OCI-LY7 (cell line): ENCODE results near the gene FYN. TPM values are rescaled to one million over a fixed set of nuclear protein-coding genes. Genes with fewer than 3 reads are reported as not detected.

Source experiments
- BruUV-seq: library from RNA; stranded (reverse); fragments of 400-500 nt; replicated peaks from 2 replicates; lab custom pipeline; 2021; lab: Mats Ljungman, UMichigan
- CTCF ChIA-PET: fragments of 300-600 bp; sonication (Branson Sonifier 250); formaldehyde crosslinking; loops from one replicate; lab custom pipeline; 2022; ENCODE audit warnings: antibody characterized with exemption; ENCODE audit not compliant: unreplicated experiment; lab: Charles Lee
- POLR2A ChIA-PET: fragments of 300-600 bp; sonication (Branson Sonifier 250); formaldehyde crosslinking; loops from one replicate; lab custom pipeline; 2022; ENCODE audit warnings: antibody characterized with exemption; lab: Charles Lee
- DNase-seq: peaks from one replicate; pipeline ENCODE4 v3.0.0-alpha.2; 2015; ENCODE audit warnings: low spot score
- H2AFZ ChIP-seq: fragments of 200-600 bp; sonication (generic), shearing (Covaris generic); 2 replicates; pipeline ENCODE4 v1.6.1; 2014; ENCODE audit warnings: mild to moderate bottlenecking, antibody characterized with exemption, low read length, moderate library complexity
- H3K27ac ChIP-seq: fragments of 200-600 bp; sonication (generic); 2 replicates; pipeline ENCODE4 v1.5.1; 2014; ENCODE audit warnings: mixed run types, low read depth, mild to moderate bottlenecking, moderate library complexity, low read length, inconsistent platforms; ENCODE audit not compliant: poor library complexity, severe bottlenecking
- H3K36me3 ChIP-seq: fragments of 200-600 bp; sonication (generic); 2 replicates; pipeline ENCODE4 v1.6.1; 2014; ENCODE audit warnings: mild to moderate bottlenecking, antibody characterized with exemption, low read length, moderate library complexity, mixed read lengths; ENCODE audit not compliant: insufficient read depth
- H3K4me1 ChIP-seq: fragments of 200-600 bp; sonication (generic); 2 replicates; pipeline ENCODE4 v1.5.1; 2014; ENCODE audit warnings: mild to moderate bottlenecking, low read length; ENCODE audit not compliant: insufficient read depth, poor library complexity, severe bottlenecking
- H3K4me2 ChIP-seq: fragments of 200-600 bp; sonication (generic); 2 replicates; pipeline ENCODE4 v1.6.1; 2014; ENCODE audit warnings: mild to moderate bottlenecking, low read length
- H3K4me3 ChIP-seq: fragments of 200-600 bp; sonication (generic); 2 replicates; pipeline ENCODE4 v1.5.1; 2014; ENCODE audit warnings: mild to moderate bottlenecking, low read depth, low read length; ENCODE audit not compliant: poor library complexity, severe bottlenecking
- H3K79me2 ChIP-seq: fragments of 200-600 bp; sonication (generic); 2 replicates; pipeline ENCODE4 v1.6.1; 2016; ENCODE audit warnings: low read depth, mild to moderate bottlenecking, low read length, moderate library complexity, mixed read lengths; ENCODE audit not compliant: insufficient read depth
- H3K9me2 ChIP-seq: fragments of 200-600 bp; sonication (generic); 2 replicates; pipeline ENCODE4 v1.6.1; 2016; ENCODE audit warnings: mild to moderate bottlenecking, low read length, mixed read lengths; ENCODE audit not compliant: insufficient read depth
- H3K9me3 ChIP-seq: fragments of 200-600 bp; sonication (generic); 2 replicates; pipeline ENCODE4 v1.6.1; 2014; ENCODE audit warnings: mild to moderate bottlenecking, mixed run types, low read length, mixed read lengths
- H4K20me1 ChIP-seq: fragments of 200-600 bp; sonication (generic); 2 replicates; pipeline ENCODE4 v1.6.1; 2014; ENCODE audit warnings: mild to moderate bottlenecking, antibody characterized with exemption, low read length, moderate library complexity, mixed read lengths; ENCODE audit not compliant: insufficient read depth
- CTCF ChIP-seq: fragments of 200-600 bp; sonication (generic); conservative IDR thresholded peaks from 2 replicates; pipeline ENCODE4 v1.5.1; 2014; ENCODE audit warnings: mild to moderate bottlenecking, antibody characterized with exemption, low read length, moderate library complexity, mixed read lengths
- EZH2phosphoT487 ChIP-seq: fragments of 200-600 bp; sonication (generic); IDR thresholded peaks from 2 replicates; pipeline ENCODE4 v1.6.1; 2018; ENCODE audit warnings: low read depth, borderline replicate concordance, mild to moderate bottlenecking, mixed run types, antibody characterized with exemption, low read length, moderate library complexity, mixed read lengths
- intact Hi-C: fragments of 100-400 bp; cut with micrococcal nuclease; formaldehyde crosslinking; loops from one replicate; pipeline ENCODE4 v1.10.0; 2022; ENCODE audit not compliant: unreplicated experiment
- total RNA-seq, 2 experiments: library from RNA; depleted of rRNA in 1 of 2; stranded (reverse); fragments of >200 nt in 1 of 2; shearing (Covaris generic) in 1 of 2; gene quantifications; 2 replicates each; pipeline ENCODE4 v1.2.3, GENCODE V29; 2014 to 2022

Gene FYN
- total RNA-seq, 2 experiments from 2014 or later, result 57.3 to 92.9 TPM

GRCh38 chr6:111689946-111690345 lies 183.3 kb downstream of the FYN start:
- TF ChIP-seq EZH2phosphoT487 (no peak), CTCF (no peak)
- H4K20me1 ChIP-seq, result no peaks in the 10 kb centered on the region; the same call in 1 of the 2 replicates
- no peaks in the 10 kb centered on the region for H3K79me2 ChIP-seq
- no peak overlapping the region for H2AFZ ChIP-seq
- H3K4me2 ChIP-seq, result no peak overlapping the region
- no peaks in the 10 kb centered on the region for H3K9me3 ChIP-seq
- DNase-seq, result no peak
- no peaks in the 10 kb centered on the region for H3K9me2 ChIP-seq
- H3K27ac ChIP-seq, result no peak overlapping the region
- CTCF ChIA-PET, result no interaction called here
- H3K4me1 ChIP-seq, result no peaks in the 10 kb centered on the region
- no peak overlapping the region for H3K4me3 ChIP-seq
- H3K36me3 ChIP-seq, result peaks cover 35% of the 10 kb centered on the region
- no TSS peak for BruUV-seq
- POLR2A ChIA-PET, result interaction anchor here (0.5 kb wide), 1 partner anchor 1194 kb away, joined by 3 read pairs; no protein-coding TSS in a partner anchor
- intact Hi-C loops, result no loop called here

GRCh38 chr6:111689419-111689818 lies 183.8 kb downstream of the FYN start:
- ChIA-PET CTCF (no interaction called here), POLR2A (no interaction called here)
- no peak overlapping the region for H2AFZ ChIP-seq
- no peak overlapping the region for H3K4me3 ChIP-seq
- H3K4me1 ChIP-seq, result no peaks in the 10 kb centered on the region
- no peak overlapping the region for H3K4me2 ChIP-seq
- TF ChIP-seq EZH2phosphoT487, result no peak
- no peak for TF ChIP-seq CTCF
- no peak overlapping the region for H3K27ac ChIP-seq
- no peaks in the 10 kb centered on the region; the same call in 1 of the 2 replicates for H4K20me1 ChIP-seq
- no TSS peak for BruUV-seq
- no peaks in the 10 kb centered on the region for H3K9me2 ChIP-seq
- DNase-seq, result no peak
- H3K9me3 ChIP-seq, result no peaks in the 10 kb centered on the region
- H3K79me2 ChIP-seq, result no peaks in the 10 kb centered on the region
- peaks cover 36% of the 10 kb centered on the region for H3K36me3 ChIP-seq
- intact Hi-C loops, result no loop called here

- ChIA-PET POLR2A (interaction anchor here (0.6 kb wide), 1 partner anchor 330 kb away, joined by 4 read pairs; no protein-coding TSS in a partner anchor), CTCF (interaction anchor here (0.6 to 0.7 kb wide), 2 partner anchors 15 to 304 kb away, joined by 3 read pairs; no protein-coding TSS in a partner anchor)
- Histone ChIP-seq H3K79me2 (no peaks in the 10 kb centered on the region), H3K36me3 (peaks cover 27% of the 10 kb centered on the region; the same call in 1 of the 2 replicates), H3K4me1 (peaks cover 4% of the 10 kb centered on the region), H3K4me2 (no peak overlapping the region), H3K9me3 (no peaks in the 10 kb centered on the region), H3K4me3 (no peak overlapping the region), H3K9me2 (no peaks in the 10 kb centered on the region), H2AFZ (no peak overlapping the region), H3K27ac (no peak overlapping the region), H4K20me1 (no peaks in the 10 kb centered on the region)
- BruUV-seq, result no TSS peak
- intact Hi-C loops, result no loop called here
- TF ChIP-seq EZH2phosphoT487 (no peak), CTCF (no peak)
- DNase-seq, result no peak
These were observed 184.9 kb downstream of the FYN start for GRCh38 chr6:111688331-111688730.
